ENCODE measurements around the gene CYP26A1. TPM values are rescaled to one million over a fixed set of nuclear protein-coding genes. Genes with fewer than 3 reads are reported as not detected.

The CYP26A1 gene
- total RNA-seq, 1 experiment from 2014 or later = 0.17 TPM

- no peak for ATAC-seq
Measured at GRCh38 chr10:93059975-93060886, 13.5 kb upstream of the CYP26A1 start, which contains the start of gene CYP26C1. TSS of gene CYP26C1 (plus strand) at chr10:93060798. CDS start at chr10:93061264, 466 bp downstream.

More at GRCh38 chr10:93059975-93060886, 13.5 kb upstream of the CYP26A1 start, which contains the start of gene CYP26C1:
- H2AFZ ChIP-seq (ENCODE audit: low read depth, low read length, poor library complexity, severe bottlenecking) = no peak within 1 kb of the TSS
- H3K36me3 ChIP-seq (ENCODE audit: control insufficient read depth in 1 of 2, insufficient read depth in 2 of 2, low read length in 2 of 2) = no peaks in the 10 kb centered on the region
- H3K9me3 ChIP-seq (ENCODE audit: control insufficient read depth in 1 of 2, insufficient read depth in 1 of 2, low read depth in 1 of 2, low read length in 2 of 2) = no peaks in the 10 kb centered on the region
- ChIA-PET POLR2A (no interaction called here), CTCF (no interaction called here), RAD21 (ENCODE audit: low non-redundant PET in 1 of 2, low total read pairs in 2 of 2, uncharacterized antibody in 2 of 2, unreplicated experiment in 2 of 2) (no interaction called here)
- no peaks in the 10 kb centered on the region for H3K9me2 ChIP-seq (ENCODE audit: insufficient read depth)
- H3K4me3 ChIP-seq (replicated peaks in 1 of 2; ENCODE audit: low read depth in 1 of 2, low read length in 2 of 2) = no peak within 1 kb of the TSS
- no peaks in the 10 kb centered on the region for H3K79me2 ChIP-seq (ENCODE audit: insufficient read depth, low read length)
- H3K27ac ChIP-seq (ENCODE audit: low read depth, low read length) = no peak within 1 kb of the TSS
- intact Hi-C loops (cut with micrococcal nuclease) = no loop called here
- H3K27me3 ChIP-seq (ENCODE audit: insufficient read depth, low read length) = no peaks in the 10 kb centered on the region
- H3K4me2 ChIP-seq (ENCODE audit: low read length) = no peak within 1 kb of the TSS
- BruUV-seq (replicated peaks) = no TSS peak
- no peak for DNase-seq (ENCODE audit: low read depth, low spot score)
- TF ChIP-seq POLR2AphosphoS5 (IDR thresholded peaks at IDR 0.05; ENCODE audit: low read depth, low read length) (no peak), REST (IDR thresholded peaks at IDR 0.05; ENCODE audit: low read depth) (no peak), SIN3A (IDR thresholded peaks at IDR 0.05; ENCODE audit: low read depth) (no peak), ZNF274 (IDR thresholded peaks at IDR 0.05; ENCODE audit: low read depth, low read length) (no peak), MAX (IDR thresholded peaks at IDR 0.05) (no peak), EGR1 (IDR thresholded peaks at IDR 0.05; ENCODE audit: low read depth) (no peak), JUND (IDR thresholded peaks at IDR 0.05) (no peak), SRF (IDR thresholded peaks at IDR 0.05; ENCODE audit: low read depth) (no peak), POLR2A (IDR thresholded peaks at IDR 0.05; ENCODE audit: borderline replicate concordance, extremely low read depth, insufficient read depth, insufficient read length) (no peak), CEBPB (IDR thresholded peaks at IDR 0.05; ENCODE audit: low read depth) (no peak)
- no peaks in the 10 kb centered on the region for H4K20me1 ChIP-seq (ENCODE audit: insufficient read depth)
- no peak within 1 kb of the TSS for H3K9ac ChIP-seq (ENCODE audit: low read length)
- H3K4me1 ChIP-seq (ENCODE audit: control insufficient read depth in 1 of 2, insufficient read depth in 2 of 2, low read length in 2 of 2) = no peaks in the 10 kb centered on the region
